Fibroblast of the aortic adventitia (primary cell): ENCODE data around the gene ZNF592. TPM values are rescaled to one million over a fixed set of nuclear protein-coding genes. Genes with fewer than 3 reads are reported as not detected.

ENCODE experiments used
- DNase-seq: peaks from one replicate; pipeline ENCODE4 v3.0.0-alpha.2; 2010; ENCODE audit warnings: low read depth
- H3K4me3 ChIP-seq: 2 replicates; pipeline ENCODE4 v1.5.1; 2011; ENCODE audit warnings: low read depth, mild to moderate bottlenecking, control low read depth, low read length, moderate library complexity
- CTCF ChIP-seq: IDR thresholded peaks from 2 replicates; pipeline ENCODE4 v1.5.1; 2011; ENCODE audit warnings: mild to moderate bottlenecking, low read length, control low read depth, inconsistent platforms; ENCODE audit not compliant: insufficient read depth
- total RNA-seq: library from RNA; depleted of rRNA; stranded (reverse); fragments of >200 nt; gene quantifications from 2 replicates; pipeline ENCODE4 v1.2.3, GENCODE V29; 2012; ENCODE audit warnings: low replicate concordance

Gene ZNF592
- total RNA-seq, 1 donor = 11.7 TPM

GRCh38 chr15:84824260-84825007 lies 76.0 kb downstream of the ZNF592 start:
- no peak for TF ChIP-seq CTCF
- H3K4me3 ChIP-seq = no peak overlapping the region
- peak; percentile 85 for DNase-seq

GRCh38 chr15:84826369-84826823 lies 78.0 kb downstream of the ZNF592 start:
- peak; percentile 49 for DNase-seq
- TF ChIP-seq CTCF = peak; percentile 19
- no peak overlapping the region for H3K4me3 ChIP-seq

GRCh38 chr15:84827246-84827645 lies 78.9 kb downstream of the ZNF592 start:
- H3K4me3 ChIP-seq = no peak overlapping the region
- no peak for TF ChIP-seq CTCF
- no peak for DNase-seq

GRCh38 chr15:84828086-84828908 lies 79.9 kb downstream of the ZNF592 start:
- peak; percentile 28 for DNase-seq
- no peak for TF ChIP-seq CTCF
- H3K4me3 ChIP-seq = no peak overlapping the region

GRCh38 chr15:84829428-84829827 lies 81.0 kb downstream of the ZNF592 start:
- DNase-seq = no peak
- TF ChIP-seq CTCF = no peak

GRCh38 chr15:84830036-84830435 lies 81.6 kb downstream of the ZNF592 start:
- H3K4me3 ChIP-seq = no peak overlapping the region
- no peak for TF ChIP-seq CTCF
- no peak for DNase-seq

More at GRCh38 chr15:84829428-84829827, 81.0 kb downstream of the ZNF592 start:
- no peak overlapping the region for H3K4me3 ChIP-seq
